GM18519 (cell line): ENCODE data around the gene TRAF3IP1.
"Not testable (repeated sequence)": the region's sequence is repeated elsewhere in the genome, so short reads cannot be mapped to it uniquely, and the experiment has no call there.

Experiments used
- ATAC-seq: cut with Tn5 transposase; IDR thresholded peaks from one replicate; pipeline ENCODE4 v1.9.1; 2021; ENCODE audit warnings: mild to moderate bottlenecking, moderate library complexity; ENCODE audit not compliant: unreplicated experiment, low FRiP score

The TRAF3IP1 gene

DNA sequence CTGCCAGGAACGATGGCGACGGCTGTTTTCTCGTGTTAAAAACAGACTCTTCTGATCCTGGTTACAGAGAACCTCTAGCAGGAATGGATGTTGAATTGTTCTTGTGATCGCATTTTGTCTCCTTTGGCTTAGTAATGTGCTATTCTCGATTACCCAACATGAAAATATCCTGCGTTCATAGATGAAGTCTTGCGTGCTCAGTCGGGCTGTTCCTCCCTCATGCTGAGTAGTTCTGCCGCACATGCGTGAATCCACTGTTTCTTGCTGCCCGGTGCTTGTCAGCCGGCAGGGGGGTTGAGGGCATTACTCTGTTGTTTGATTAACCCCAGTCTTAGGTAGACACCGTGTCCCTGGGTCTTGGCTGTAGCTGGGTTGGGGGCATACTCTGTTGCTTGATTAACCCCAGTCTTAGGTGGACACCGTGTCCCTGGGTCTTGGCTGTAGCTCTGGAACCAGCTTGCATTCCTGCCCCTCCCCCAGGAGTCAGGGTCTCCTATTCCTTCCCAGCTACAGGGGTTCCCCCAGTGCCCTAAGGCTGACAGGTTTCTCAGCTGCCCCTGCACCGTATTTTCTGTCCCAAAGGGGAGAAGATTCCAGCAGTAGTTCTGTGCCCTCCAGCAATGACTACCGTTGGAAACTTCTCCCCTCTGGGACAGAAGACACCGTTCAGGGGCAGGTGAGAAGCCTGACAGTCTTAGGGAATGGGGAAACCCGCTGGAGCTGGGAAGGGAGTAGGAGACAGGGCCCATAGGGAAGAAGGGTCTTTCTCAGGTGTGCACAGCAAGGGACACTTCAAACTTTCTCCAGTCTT, 84.3 kb downstream of the TRAF3IP1 start:
- ATAC-seq: no peak

- not testable (repeated sequence) for ATAC-seq
Observed at GRCh38 chr2:238405217-238405555, 84.9 kb downstream of the TRAF3IP1 start.

DNA sequence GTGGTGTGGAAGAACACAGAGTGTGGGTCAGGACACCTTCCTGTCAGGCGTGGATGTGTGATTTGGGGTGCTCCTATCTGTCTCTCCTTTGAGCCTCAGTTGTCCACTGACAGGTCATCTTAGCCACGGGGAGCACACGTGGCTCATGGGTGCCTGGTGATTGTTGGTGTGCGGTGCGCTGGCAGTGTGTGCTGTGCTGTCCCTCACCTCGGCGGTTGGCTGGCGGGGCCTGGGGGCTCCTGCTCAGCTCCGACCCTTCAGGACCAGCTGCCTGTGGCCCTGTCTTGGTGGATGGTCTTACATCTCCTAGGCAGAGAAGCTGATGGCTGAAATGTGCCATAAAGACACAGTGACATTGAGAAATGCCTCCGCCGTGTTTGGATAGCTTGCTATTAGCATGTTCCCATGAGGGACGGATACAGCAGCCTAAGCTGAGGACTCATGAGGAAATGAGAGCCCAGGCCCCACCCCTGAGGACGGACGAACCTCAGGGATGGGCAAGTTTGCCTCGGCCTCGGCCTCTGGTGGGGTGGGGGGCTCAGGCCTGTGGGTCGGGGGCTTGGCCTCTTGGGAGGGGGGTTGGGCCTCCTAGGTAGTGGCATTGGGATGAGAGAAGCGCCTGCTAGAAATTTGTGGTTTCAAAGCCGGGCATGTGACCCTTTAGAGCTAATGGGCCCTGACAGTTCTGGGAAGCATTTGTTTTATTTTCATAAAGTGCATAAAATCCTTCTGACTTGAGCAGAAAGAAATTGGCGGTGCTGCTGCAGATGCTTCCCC, 86.1 kb downstream of the TRAF3IP1 start:
- ATAC-seq: no peak

GRCh38 chr2:238406998-238407285, 86.6 kb downstream of the TRAF3IP1 start:
- no peak for ATAC-seq

GRCh38 chr2:238407566-238407965, 87.2 kb downstream of the TRAF3IP1 start:
- no peak for ATAC-seq

GRCh38 chr2:238408615-238409340, 88.5 kb downstream of the TRAF3IP1 start:
- no peak for ATAC-seq

- ATAC-seq: no peak
Observed at GRCh38 chr2:238409341-238410199, 89.3 kb downstream of the TRAF3IP1 start.

GRCh38 chr2:238412067-238412767, 91.9 kb downstream of the TRAF3IP1 start:
- no peak for ATAC-seq

GRCh38 chr2:238413368-238413767, 93.0 kb downstream of the TRAF3IP1 start:
- ATAC-seq: no peak

- no peak for ATAC-seq
Observed at GRCh38 chr2:238415036-238415764, 94.9 kb downstream of the TRAF3IP1 start.

DNA sequence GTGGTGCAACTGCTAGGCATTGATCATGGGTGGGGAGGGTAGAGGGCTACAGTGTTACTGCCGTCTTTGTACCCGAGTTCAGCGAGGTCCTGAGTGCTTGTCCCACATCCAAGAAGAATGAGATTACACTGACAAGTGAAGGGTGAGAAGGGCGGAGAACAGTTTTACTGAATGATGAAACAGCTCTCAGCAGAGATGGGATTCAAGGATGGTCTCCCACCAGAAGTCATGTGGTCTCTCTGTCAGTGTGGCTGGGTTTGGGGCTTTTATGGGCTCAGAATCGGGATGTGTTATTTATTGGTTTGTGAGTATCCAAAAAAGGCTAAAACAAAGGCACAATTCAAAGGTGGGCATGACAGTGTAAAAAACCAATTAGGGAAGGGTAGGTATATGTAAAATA, 95.6 kb downstream of the TRAF3IP1 start:
- no peak for ATAC-seq

DNA sequence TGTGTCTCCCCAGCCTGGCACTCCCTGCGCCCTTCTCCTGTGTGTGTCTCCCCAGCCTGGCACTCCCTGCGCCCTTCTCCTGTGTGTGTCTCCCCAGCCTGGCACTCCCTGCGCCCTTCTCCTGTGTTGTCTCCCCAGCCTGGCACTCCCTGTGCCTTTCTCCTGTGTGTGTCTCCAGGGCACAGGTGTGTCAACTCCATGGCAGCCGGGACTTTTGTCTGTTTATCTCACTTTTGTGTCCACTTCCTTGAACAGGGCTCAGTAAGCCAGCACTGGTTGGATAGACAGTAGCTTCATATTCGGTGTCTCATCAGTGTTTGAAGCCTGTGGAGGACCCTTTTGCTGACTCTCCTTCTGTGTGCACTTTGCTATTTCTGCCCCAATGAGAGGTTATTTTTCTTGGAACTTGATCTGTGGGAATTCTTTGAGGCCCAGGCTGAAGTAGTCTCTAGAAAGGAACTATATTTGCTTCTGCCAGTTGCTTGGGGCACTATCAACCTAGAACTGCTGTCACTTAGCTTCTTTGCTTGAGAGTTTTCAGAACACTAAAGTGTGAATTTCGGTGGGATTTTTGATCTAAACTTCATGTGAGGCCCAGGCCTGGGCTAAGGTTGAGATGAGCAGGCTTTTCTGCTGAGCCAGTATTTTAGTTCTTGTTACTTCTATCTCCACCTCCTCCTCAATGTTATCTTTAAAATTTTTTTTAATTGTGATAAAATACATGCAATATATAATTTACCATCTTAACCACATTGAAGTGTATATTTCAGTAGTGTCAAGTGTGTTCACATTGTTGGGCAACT, 98.1 kb downstream of the TRAF3IP1 start:
- ATAC-seq: no peak

DNA sequence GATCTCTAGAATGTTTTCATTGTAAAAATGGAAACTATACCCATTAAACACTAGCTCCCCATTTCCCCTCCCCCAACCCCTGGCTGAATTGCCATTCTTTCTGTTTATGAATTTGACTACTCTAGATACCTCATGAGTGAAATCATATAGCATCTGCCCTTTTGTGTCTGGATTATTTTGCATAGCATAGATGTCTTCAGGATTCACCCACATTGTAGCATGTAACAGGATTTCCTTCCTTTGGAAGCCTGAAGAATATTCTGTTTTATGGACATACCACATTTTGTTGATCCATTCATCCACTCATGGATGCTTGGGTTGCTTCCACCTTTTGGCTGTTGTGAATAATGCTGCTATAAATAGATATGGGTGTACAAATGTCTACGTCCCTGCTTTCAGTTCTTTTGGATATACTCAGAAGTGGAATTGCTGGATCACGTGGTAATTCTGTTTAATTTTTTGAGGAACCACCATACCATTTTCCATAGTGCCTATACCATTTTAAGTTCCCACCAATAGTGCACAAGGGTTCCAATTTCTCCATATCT, 98.8 kb downstream of the TRAF3IP1 start:
- no peak for ATAC-seq

GRCh38 chr2:238420442-238420841, 100.1 kb downstream of the TRAF3IP1 start:
- ATAC-seq: no peak

- no peak for ATAC-seq
Observed at GRCh38 chr2:238420878-238421694, 100.8 kb downstream of the TRAF3IP1 start.

DNA sequence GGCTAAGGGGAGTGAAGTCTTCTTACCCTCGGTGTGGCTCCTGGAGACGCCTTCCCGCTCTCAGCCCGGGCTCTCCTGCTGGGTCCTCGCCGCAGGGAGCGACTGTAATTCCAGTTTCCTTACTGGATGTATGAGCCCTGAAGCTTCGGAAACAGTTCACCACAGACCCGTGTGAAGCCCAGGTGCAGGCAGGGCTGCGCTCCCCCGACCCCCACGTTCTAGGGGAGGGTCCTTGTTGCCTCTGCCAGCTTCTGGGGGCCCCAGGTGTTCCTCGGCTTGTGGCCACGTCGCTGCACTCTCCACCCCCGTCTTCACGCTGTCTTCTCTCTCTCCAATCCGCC, 101.3 kb downstream of the TRAF3IP1 start:
- no peak for ATAC-seq

DNA sequence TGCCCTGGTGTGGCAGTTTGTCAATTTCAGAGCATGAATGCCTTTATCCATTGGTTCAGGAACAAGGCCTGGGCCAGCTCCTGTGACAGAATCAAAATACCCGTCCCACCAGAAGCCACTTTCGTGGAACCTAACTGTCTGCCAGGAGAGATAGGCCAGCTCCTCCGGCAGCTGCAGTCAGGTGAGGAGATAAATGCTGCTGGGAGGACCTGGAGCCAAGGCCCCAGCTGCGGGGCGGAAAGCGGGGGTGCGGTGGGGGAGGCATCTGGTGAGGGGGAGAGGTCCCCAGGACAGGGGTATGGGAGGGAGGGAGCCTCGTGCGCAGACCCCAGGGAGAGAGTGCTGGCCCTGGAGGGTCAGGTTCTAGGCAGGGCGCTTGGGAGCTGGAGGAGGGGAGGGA, 102.0 kb downstream of the TRAF3IP1 start:
- no peak for ATAC-seq
